DMS53 (cell line): ENCODE results near the gene PDZD11.
A peak's percentile ranks its signal among the peaks of the same experiment; 100 is the strongest.
"Not testable (repeated sequence)": the region's sequence is repeated elsewhere in the genome, so short reads cannot be mapped to it uniquely, and the experiment has no call there.

Source experiments
- DNase-seq: peaks from one replicate; lab custom pipeline; 2025; lab: John Stamatoyannopoulos, UW

PDZD11 gene

GRCh38 chrX:70289793-70290770 is at the start of gene PDZD11, which contains the start of gene KIF4A:
Gene PDZD11, minus strand, starts transcription at chrX:70289927. Its CDS starts 586 bp downstream, at chrX:70289341.
Gene KIF4A, plus strand, starts transcription at chrX:70290104. Its CDS starts 355 bp downstream, at chrX:70290459.
- DNase-seq, result peak; percentile 94

GRCh38 chrX:70338290-70338689 is 48.6 kb upstream of the PDZD11 start:
- no peak for DNase-seq

- DNase-seq, result no peak
Measured at GRCh38 chrX:70336767-70337166, 47.0 kb upstream of the PDZD11 start.

GRCh38 chrX:70332600-70332999 is 42.9 kb upstream of the PDZD11 start:
- DNase-seq, result peak; percentile 3

- no peak for DNase-seq
Measured at GRCh38 chrX:70331161-70331560, 41.4 kb upstream of the PDZD11 start.

- DNase-seq, result no peak
Measured at GRCh38 chrX:70324326-70324725, 34.6 kb upstream of the PDZD11 start.

GRCh38 chrX:70323628-70324027 is 33.9 kb upstream of the PDZD11 start:
- DNase-seq, result not testable (repeated sequence)

GRCh38 chrX:70322784-70323183 is 33.1 kb upstream of the PDZD11 start:
- no peak for DNase-seq

GRCh38 chrX:70313503-70313902 is 23.8 kb upstream of the PDZD11 start:
- DNase-seq, result no peak

- no peak for DNase-seq
Measured at GRCh38 chrX:70301716-70302115, 12.0 kb upstream of the PDZD11 start.

GRCh38 chrX:70293621-70294020 is 3.9 kb upstream of the PDZD11 start:
- no peak for DNase-seq

GRCh38 chrX:70292788-70293187 is 3.1 kb upstream of the PDZD11 start:
- DNase-seq, result no peak

- no peak for DNase-seq
Measured at GRCh38 chrX:70289168-70289792, 447 bp downstream of the PDZD11 start.

GRCh38 chrX:70281951-70282350 is 7.8 kb downstream of the PDZD11 start, which contains the start of gene RAB41:
Gene RAB41, plus strand, starts transcription at chrX:70282172. Its CDS starts 46 bp downstream, at chrX:70282218.
- no peak for DNase-seq

- DNase-seq, result no peak
Measured at GRCh38 chrX:70280573-70280972, 9.2 kb downstream of the PDZD11 start.

GRCh38 chrX:70279081-70279480 is 10.6 kb downstream of the PDZD11 start:
- DNase-seq, result no peak

GRCh38 chrX:70274029-70274428 is 15.7 kb downstream of the PDZD11 start:
- DNase-seq, result not testable (repeated sequence)

GRCh38 chrX:70268034-70268433 is 21.7 kb downstream of the PDZD11 start, which contains the start of gene ARR3:
Gene ARR3, plus strand, starts transcription at chrX:70268334. Its CDS starts 1,052 bp downstream, at chrX:70269386.
- DNase-seq, result no peak

- DNase-seq, result no peak
Measured at GRCh38 chrX:70264784-70265183, 24.9 kb downstream of the PDZD11 start.

GRCh38 chrX:70262952-70263567 is 26.7 kb downstream of the PDZD11 start:
- DNase-seq, result peak; percentile 93

GRCh38 chrX:70260104-70260503 is 29.6 kb downstream of the PDZD11 start, which contains the start of gene P2RY4:
Gene P2RY4, minus strand, starts transcription at chrX:70260204. Its CDS starts 580 bp downstream, at chrX:70259624.
- no peak for DNase-seq
